Activated naive CD4-positive, alpha-beta T cell treated with anti-CD3 and anti-CD28 coated beads for 36 hours (primary cell): ENCODE data around the gene EDN2. TPM values are rescaled to one million over a fixed set of nuclear protein-coding genes. Genes with fewer than 3 reads are reported as not detected.

Source experiments
- CTCF ChIA-PET: fragments of 350-600 bp; sonication (Branson Sonifier 250); formaldehyde crosslinking; loops from one replicate; lab custom pipeline; 2021; ENCODE audit warnings: antibody characterized with exemption; lab: Charles Lee
- DNase-seq: peaks from one replicate; pipeline ENCODE4 v3.0.0-alpha.2; 2020
- H3K27ac Mint-ChIP-seq: one replicate; pipeline ENCODE4 v1.8.0; 2021; ENCODE audit warnings: mild to moderate bottlenecking, mixed read lengths
- H3K27me3 Mint-ChIP-seq: one replicate; pipeline ENCODE4 v1.8.0; 2021; ENCODE audit warnings: low read depth, mixed read lengths
- H3K36me3 Mint-ChIP-seq: one replicate; pipeline ENCODE4 v1.8.0; 2021; ENCODE audit warnings: low read depth, mixed read lengths
- H3K4me1 Mint-ChIP-seq: one replicate; pipeline ENCODE4 v1.8.0; 2021; ENCODE audit warnings: low read depth, mixed read lengths
- H3K4me3 Mint-ChIP-seq: one replicate; pipeline ENCODE4 v1.8.0; 2021; ENCODE audit warnings: mild to moderate bottlenecking, moderate library complexity, mixed read lengths
- H3K9me3 Mint-ChIP-seq: one replicate; pipeline ENCODE4 v1.8.0; 2021; ENCODE audit warnings: mixed read lengths
- intact Hi-C: fragments of 100-400 bp; cut with micrococcal nuclease; formaldehyde crosslinking; loops from one replicate; pipeline ENCODE4 v1.15.1; 2023
- total RNA-seq, 2 experiments: library from RNA; stranded (reverse); gene quantifications; one replicate each; pipeline ENCODE4 v1.2.3, GENCODE V29; 2021

Gene EDN2
- total RNA-seq, 2 experiments from 2014 or later, result not detected

DNA sequence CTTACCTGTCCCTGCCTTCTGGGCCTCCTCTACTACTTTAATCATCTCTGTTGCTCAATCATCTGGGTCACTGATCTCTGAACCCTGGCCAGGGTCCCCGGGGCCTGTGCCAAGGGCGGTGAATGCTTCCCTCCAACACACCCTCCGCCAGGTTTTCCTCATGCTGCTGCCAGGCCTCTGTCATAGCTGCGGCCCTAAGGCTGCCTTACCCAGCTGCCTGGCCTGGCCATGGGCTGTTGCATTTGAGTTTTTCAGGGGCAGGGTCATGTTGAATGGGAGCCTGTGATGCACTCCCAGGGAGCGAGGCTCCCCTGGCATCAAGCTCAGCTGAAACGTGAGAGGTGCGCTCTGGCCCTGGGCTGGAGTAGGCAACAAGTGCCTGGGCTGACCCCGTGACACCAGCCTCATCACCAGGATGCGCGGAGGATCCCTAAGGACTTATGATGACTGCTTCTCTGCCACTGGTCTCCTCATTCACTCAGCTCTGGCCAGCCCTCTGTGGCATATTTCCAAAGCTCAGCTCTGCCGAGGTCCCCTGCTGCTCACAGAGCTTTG lies 7.6 kb downstream of the EDN2 start:
- intact Hi-C loops, result no loop called here
- CTCF ChIA-PET, result interaction anchor here (1.3 kb wide), 2 partner anchors 15 to 16 kb away, joined by 4 read pairs; no protein-coding TSS in a partner anchor
- H3K27ac Mint-ChIP-seq, result no peak overlapping the region
- no peaks in the 10 kb centered on the region for H3K27me3 Mint-ChIP-seq
- no peaks in the 10 kb centered on the region for H3K9me3 Mint-ChIP-seq
- DNase-seq, result no peak
- H3K4me3 Mint-ChIP-seq, result no peak overlapping the region
- no peaks in the 10 kb centered on the region for H3K36me3 Mint-ChIP-seq
- H3K4me1 Mint-ChIP-seq, result no peaks in the 10 kb centered on the region

DNA sequence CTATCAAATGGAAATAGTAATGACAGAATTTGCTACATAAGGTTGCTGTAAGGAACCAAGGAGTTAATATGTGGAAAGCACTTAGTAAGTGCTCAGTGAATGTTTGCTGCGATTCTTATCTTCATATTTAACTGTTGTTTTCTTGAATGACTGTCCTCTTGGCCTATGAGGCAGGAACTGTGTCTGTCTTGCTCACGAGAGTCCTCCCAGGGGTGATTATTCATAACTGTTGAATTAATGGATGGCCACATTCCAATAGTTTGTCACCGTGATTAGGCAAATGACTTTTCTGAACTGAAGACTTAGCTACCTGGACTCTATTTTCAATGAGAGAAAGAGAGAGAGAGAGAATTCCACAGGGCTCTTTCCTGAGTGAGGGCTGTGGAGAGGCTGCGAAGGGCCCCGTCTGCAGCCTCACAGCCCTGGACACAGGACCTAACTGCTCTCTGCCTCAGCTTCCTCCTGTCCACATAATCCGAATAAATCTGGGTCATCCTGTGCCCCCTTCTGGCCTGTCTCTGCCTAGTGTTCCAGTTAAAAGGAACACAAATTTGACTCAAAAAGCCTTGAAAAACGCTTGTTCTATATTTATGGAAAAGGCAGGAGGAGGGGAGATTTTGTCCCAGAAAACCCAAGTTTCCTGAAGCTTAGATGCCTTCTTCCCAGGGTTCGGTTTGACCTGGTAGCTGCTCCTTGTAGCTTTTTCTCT lies 8.5 kb downstream of the EDN2 start:
- Mint-ChIP-seq H3K36me3 (no peaks in the 10 kb centered on the region), H3K4me3 (no peak overlapping the region), H3K9me3 (no peaks in the 10 kb centered on the region), H3K4me1 (no peaks in the 10 kb centered on the region), H3K27me3 (no peaks in the 10 kb centered on the region), H3K27ac (no peak overlapping the region)
- DNase-seq, result no peak
- CTCF ChIA-PET, result interaction anchor here (1.3 kb wide), 2 partner anchors 16 to 17 kb away, joined by 4 read pairs; no protein-coding TSS in a partner anchor
- intact Hi-C loops, result no loop called here

DNA sequence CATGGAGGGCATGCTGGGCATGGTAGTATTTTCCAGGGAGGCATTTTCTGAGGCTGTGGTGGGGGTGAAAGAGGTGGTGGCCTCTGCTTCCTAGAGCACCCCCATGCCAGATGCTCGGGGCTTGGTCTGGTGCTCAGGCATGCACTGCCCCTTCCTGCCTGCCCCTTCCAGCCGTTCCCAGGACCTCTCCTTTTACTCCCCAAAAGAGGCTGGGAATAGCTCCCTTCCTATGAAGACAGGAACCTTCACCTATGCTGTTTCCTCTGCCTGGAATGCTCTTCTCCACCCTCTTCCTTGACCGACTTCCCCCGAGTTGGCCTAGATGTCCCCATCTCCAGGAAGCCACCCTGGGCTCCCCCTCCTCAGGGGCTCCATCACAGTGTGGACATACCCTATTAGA lies 9.1 kb downstream of the EDN2 start:
- Mint-ChIP-seq H3K27me3 (no peaks in the 10 kb centered on the region), H3K4me3 (no peak overlapping the region), H3K4me1 (no peaks in the 10 kb centered on the region), H3K9me3 (no peaks in the 10 kb centered on the region), H3K36me3 (no peaks in the 10 kb centered on the region), H3K27ac (peak overlapping the region; percentile 19)
- CTCF ChIA-PET, result no interaction called here
- no peak for DNase-seq
- intact Hi-C loops, result no loop called here

DNA sequence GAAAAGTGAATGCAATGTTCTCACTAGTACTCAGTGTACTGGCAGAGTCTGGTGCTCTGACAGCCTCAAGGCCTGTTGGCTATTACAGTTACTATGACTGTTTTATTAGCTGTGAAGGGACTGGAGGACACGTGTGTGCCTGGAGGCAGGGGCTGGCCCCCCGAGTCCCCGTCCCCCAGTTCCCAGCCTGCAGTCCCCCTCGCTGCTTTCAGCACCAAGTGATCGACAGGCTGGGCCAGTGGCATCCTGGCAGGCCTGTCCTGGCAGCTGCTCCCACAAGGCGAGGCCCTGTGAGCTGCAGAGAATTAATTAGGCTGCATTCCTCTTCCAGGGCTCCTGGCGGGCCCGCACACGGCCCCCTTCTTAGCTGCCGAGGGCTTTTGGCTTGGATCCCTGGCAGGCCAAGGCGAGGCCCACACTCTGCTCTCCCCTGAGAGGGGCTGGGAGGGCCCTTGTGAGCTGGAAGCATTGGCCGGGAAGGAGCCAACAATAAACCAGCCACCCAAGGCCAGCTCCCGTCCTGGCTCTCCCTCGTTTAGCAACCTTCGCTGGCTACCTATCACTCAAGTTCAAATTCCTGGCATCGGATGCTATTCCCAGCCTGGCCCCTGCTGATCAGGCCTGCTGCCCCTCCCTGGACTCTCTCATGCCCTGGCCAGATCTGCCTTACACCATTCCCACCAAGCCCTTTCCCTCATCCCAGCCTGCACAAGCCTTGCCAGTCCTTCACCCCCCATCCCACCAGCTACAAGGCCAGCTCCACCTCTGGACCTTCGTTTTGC lies 9.8 kb downstream of the EDN2 start:
- Mint-ChIP-seq H3K4me1 (no peaks in the 10 kb centered on the region), H3K27ac (peak overlapping the region; percentile 19), H3K27me3 (no peaks in the 10 kb centered on the region), H3K4me3 (no peak overlapping the region), H3K9me3 (no peaks in the 10 kb centered on the region), H3K36me3 (no peaks in the 10 kb centered on the region)
- CTCF ChIA-PET, result no interaction called here
- no peak for DNase-seq
- intact Hi-C loops, result no loop called here

DNA sequence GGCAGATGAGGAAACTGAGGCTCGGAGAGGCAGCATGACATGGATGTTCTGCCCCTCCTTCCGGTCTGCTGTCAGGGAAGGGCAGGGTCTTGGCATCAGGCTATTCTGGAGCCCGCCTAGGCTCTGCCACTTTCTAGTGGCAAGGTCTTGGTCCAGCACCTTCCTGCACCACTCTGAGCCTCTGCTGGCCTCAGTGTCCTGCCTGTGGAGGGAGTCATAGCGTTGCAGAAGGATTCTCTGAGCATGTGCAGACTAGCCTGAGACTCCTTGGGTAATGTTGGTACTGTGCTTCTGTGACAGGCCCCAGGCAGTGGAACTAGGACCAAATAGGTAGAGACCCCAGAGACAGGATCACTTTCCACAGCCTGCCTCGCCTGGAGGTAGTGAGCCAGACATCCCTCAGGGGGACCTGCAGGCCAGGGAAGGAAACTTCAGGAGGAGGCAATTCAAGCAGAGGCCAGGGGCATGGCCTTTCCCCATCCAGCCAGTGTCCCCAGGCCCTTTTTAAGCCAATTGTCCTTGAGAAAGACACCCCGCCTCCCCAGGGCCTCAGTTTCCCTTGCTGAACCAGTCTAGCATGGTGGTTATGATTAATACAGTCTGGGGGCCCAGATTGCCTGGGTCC lies 10.6 kb downstream of the EDN2 start:
- Mint-ChIP-seq H3K36me3 (no peaks in the 10 kb centered on the region), H3K9me3 (no peaks in the 10 kb centered on the region), H3K27ac (no peak overlapping the region), H3K4me1 (no peaks in the 10 kb centered on the region), H3K4me3 (no peak overlapping the region), H3K27me3 (no peaks in the 10 kb centered on the region)
- intact Hi-C loops, result no loop called here
- DNase-seq, result no peak
- CTCF ChIA-PET, result no interaction called here

DNA sequence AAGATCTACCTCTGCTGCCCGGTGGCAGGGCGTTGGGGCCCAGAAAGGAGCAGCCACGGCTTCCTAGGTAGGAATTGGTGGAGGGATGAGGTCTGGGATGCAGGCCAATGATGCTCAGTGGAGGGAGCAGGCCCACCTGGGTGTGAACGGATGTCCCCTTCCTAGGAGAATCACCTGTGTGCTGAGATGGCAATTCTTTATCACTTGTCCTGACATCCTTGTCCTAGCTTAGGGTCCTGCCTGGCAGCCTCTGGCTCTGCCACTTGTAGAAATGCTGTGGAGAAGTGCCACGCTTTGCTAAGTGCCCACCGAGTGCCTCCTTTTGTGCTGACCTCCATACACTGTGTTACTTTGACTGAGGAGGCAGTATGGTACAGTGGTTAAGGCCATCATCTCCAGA lies 12.8 kb downstream of the EDN2 start:
- no peak overlapping the region for H3K4me3 Mint-ChIP-seq

DNA sequence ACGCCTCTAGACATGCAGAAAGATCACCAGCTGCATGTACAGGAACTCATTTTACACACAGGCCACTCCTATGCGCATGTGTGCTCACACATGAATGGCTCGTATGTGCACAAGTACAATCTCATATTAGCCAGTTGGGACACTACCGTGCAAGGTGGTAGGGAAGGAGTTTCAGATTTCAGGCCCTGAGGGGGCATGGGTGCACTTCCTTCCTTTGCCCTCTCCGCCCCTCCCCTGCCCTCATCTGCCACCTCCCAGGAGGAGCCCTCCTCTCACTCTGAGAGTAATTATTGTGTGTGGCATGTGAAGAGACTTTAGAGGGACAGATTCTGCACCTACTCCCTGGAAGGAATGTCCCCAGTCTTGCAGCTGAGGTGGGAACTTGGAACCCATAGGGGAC lies 14.8 kb downstream of the EDN2 start:
- H3K4me1 Mint-ChIP-seq, result no peaks in the 10 kb centered on the region
- no peaks in the 10 kb centered on the region for H3K36me3 Mint-ChIP-seq
- intact Hi-C loops, result no loop called here
- no peaks in the 10 kb centered on the region for H3K27me3 Mint-ChIP-seq
- no peak for DNase-seq
- no peak overlapping the region for H3K27ac Mint-ChIP-seq
- CTCF ChIA-PET, result interaction anchor here (0.6 to 1.2 kb wide), 2 partner anchors 14 to 1309 kb away, joined by 3 read pairs; no protein-coding TSS in a partner anchor
- H3K4me3 Mint-ChIP-seq, result no peak overlapping the region
- no peaks in the 10 kb centered on the region for H3K9me3 Mint-ChIP-seq

More for the DNA sequence above, 12.8 kb downstream of the EDN2 start:
- CTCF ChIA-PET, result no interaction called here
- Mint-ChIP-seq H3K4me1 (no peaks in the 10 kb centered on the region), H3K9me3 (no peaks in the 10 kb centered on the region), H3K27me3 (no peaks in the 10 kb centered on the region), H3K27ac (no peak overlapping the region), H3K36me3 (no peaks in the 10 kb centered on the region)
- no peak for DNase-seq
- intact Hi-C loops, result no loop called here

DNA sequence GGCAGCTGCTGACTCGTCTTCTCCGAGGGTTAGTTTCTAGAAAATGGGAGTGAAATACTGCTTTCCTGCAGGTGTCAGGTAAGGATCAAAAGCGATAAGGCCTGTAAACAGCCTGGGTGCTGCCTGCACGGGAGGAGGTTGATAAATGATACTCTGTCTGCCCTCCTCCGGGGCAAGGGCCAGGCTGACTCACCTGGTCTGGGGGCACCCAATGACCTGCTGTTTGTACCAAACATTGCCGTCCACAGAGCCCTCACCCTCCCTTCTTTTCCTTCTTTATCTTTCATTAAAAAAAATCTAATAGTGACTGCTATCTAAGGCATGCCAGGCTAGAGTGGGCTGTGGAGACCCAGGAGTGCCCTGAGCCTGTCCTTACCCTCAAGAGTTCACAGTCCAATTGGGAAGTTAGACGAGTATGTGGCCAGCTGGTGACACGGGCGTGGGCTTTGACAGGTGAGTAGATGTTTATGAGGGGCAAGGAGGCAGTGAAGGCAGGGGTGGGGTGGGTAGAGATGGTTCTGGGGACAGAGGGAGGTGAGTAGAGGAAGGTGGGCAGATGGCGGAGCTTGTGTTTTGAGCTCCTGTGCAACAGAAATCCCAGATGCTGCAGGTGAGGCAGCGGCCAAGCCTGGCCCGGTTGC lies 16.2 kb downstream of the EDN2 start:
- Mint-ChIP-seq H3K27ac (no peak overlapping the region), H3K4me3 (no peak overlapping the region), H3K9me3 (no peaks in the 10 kb centered on the region), H3K27me3 (no peaks in the 10 kb centered on the region), H3K4me1 (no peaks in the 10 kb centered on the region), H3K36me3 (no peaks in the 10 kb centered on the region)
- DNase-seq, result no peak
- intact Hi-C loops, result no loop called here
- CTCF ChIA-PET, result no interaction called here

DNA sequence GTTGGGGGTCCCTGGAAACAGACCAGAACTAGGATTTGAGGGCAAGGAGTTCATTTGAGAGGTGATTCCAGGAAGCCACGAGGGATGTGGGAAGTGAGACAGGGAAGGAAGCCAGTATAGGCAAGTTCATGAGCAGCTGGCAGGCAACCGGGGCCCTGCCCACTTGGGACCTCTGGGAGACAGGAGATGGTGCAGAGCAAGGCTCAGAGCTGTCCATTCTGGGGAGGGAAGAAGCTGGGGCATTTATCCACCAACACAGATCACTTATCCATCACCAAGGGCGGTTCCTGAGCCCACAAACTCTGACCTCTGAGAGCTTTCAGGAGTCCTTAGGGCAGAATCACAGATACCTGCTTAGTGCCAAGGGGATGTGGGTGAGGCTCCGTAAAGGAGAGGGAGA lies 16.8 kb downstream of the EDN2 start:
- intact Hi-C loops, result no loop called here
- no peak overlapping the region for H3K27ac Mint-ChIP-seq
- CTCF ChIA-PET, result no interaction called here

DNA sequence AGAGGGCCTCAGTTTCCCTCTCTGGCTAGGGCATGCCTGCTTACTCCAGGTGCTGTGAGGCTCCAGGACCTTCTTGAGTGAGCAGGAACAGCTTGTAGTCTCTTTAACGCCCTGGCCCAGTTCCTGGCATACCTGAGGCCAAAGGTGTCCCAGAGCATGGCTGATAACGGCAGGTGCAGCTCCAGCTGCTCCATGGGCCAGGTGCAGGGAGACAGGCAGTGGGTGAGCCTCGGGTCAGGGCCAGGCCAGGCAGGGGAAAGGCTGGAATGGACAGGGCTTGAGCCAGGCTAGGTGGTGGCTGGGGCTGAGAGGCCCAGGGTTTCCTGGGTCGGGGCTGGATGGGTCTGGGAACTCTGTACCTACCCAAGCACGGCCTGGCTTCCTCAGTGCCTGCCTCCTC lies 18.3 kb downstream of the EDN2 start:
- Mint-ChIP-seq H3K4me1 (no peaks in the 10 kb centered on the region), H3K4me3 (no peak overlapping the region), H3K27me3 (no peaks in the 10 kb centered on the region), H3K27ac (no peak overlapping the region), H3K36me3 (no peaks in the 10 kb centered on the region), H3K9me3 (no peaks in the 10 kb centered on the region)
- CTCF ChIA-PET, result no interaction called here
- no peak for DNase-seq
- intact Hi-C loops, result no loop called here

More for the DNA sequence above, 16.8 kb downstream of the EDN2 start:
- Mint-ChIP-seq H3K27me3 (no peaks in the 10 kb centered on the region), H3K4me3 (no peak overlapping the region), H3K36me3 (no peaks in the 10 kb centered on the region), H3K9me3 (no peaks in the 10 kb centered on the region), H3K4me1 (no peaks in the 10 kb centered on the region)
- no peak for DNase-seq

DNA sequence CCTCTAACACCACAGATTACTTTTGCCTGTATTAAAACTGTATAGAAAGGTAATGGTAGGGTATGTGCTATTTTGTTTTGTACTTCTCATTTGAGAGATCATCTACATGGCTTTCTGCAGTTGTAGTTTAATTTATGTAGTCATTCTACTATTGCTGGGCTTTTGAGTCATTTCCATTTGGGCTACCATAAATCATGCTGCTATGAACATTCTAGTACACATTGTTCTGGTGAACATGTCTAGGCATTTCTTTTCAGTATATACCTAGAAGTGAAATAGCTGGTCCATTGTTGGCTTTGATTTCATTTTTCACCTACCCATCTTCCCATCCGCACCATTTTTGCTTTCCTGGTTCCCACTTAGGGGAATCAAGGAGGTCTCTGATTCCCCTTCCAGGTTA lies 18.7 kb downstream of the EDN2 start:
- no peak overlapping the region for H3K4me3 Mint-ChIP-seq
- H3K27ac Mint-ChIP-seq, result no peak overlapping the region
- no peaks in the 10 kb centered on the region for H3K36me3 Mint-ChIP-seq
- no peak for DNase-seq
- H3K9me3 Mint-ChIP-seq, result no peaks in the 10 kb centered on the region
- CTCF ChIA-PET, result no interaction called here
- intact Hi-C loops, result no loop called here
- no peaks in the 10 kb centered on the region for H3K27me3 Mint-ChIP-seq
- H3K4me1 Mint-ChIP-seq, result no peaks in the 10 kb centered on the region

DNA sequence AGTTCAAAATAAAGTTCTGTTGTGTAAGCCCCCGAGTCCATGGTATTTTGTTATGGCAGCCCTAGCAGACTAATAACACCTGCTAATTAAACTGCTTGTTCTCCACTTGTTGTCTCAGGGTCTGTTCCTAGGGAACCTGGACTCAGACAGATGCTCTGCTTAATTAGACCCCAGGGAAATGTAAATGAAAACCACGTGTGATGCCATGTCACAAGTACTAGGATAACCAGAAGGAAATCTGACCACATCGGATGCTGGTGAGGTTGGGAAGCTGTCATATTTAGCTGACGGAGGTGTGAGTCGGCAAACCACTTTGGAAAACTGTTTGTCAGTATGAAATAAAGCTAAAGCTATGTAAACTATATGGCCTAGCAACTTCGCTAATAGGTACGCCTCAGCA lies 19.6 kb downstream of the EDN2 start:
- intact Hi-C loops, result no loop called here
- no peaks in the 10 kb centered on the region for H3K36me3 Mint-ChIP-seq
- no peak overlapping the region for H3K4me3 Mint-ChIP-seq
- no peaks in the 10 kb centered on the region for H3K4me1 Mint-ChIP-seq
- CTCF ChIA-PET, result no interaction called here
- H3K9me3 Mint-ChIP-seq, result no peaks in the 10 kb centered on the region
- DNase-seq, result no peak
- no peaks in the 10 kb centered on the region for H3K27me3 Mint-ChIP-seq
- no peak overlapping the region for H3K27ac Mint-ChIP-seq
